OCI-LY1 (cell line): ENCODE results near the gene PPP1R1B.

Experiments used
- CTCF ChIP-seq: fragments of 200-600 bp; sonication (generic), shearing (Covaris generic); IDR thresholded peaks from 2 replicates; pipeline ENCODE4 v1.5.1; 2017; ENCODE audit warnings: mild to moderate bottlenecking, antibody characterized with exemption, low read length, moderate library complexity, mixed read lengths
- EZH2 ChIP-seq: fragments of 200-600 bp; sonication (generic), shearing (Covaris generic); IDR thresholded peaks from 2 replicates; pipeline ENCODE4 v1.8.0; 2017; ENCODE audit warnings: borderline replicate concordance, mixed run types, mild to moderate bottlenecking, antibody characterized with exemption, low read length, moderate library complexity, mixed read lengths

- TF ChIP-seq CTCF = no peak
- no peak for TF ChIP-seq EZH2
These were observed 1.5 kb upstream of the PPP1R1B start for GRCh38 chr17:39625198-39625785.
